Parathyroid adenoma (tissue), 2 donors: ENCODE measurements around the gene CCDC85C.

Experiments
- H2AFZ ChIP-seq: fragments of 300-600 bp; sonication (generic); one replicate; pipeline ENCODE4 v1.7.0; 2017; ENCODE audit warnings: antibody characterized with exemption, mild to moderate bottlenecking
- H3K27ac ChIP-seq: fragments of 300-600 bp; sonication (generic); one replicate; pipeline ENCODE4 v1.7.0; 2017
- H3K27me3 ChIP-seq: fragments of 300-600 bp; sonication (generic); one replicate; pipeline ENCODE4 v1.7.0; 2017; ENCODE audit warnings: low read length; ENCODE audit not compliant: control insufficient read depth, insufficient read depth
- H3K36me3 ChIP-seq: fragments of 300-600 bp; sonication (generic); one replicate; pipeline ENCODE4 v1.7.0; 2017; ENCODE audit warnings: low read length; ENCODE audit not compliant: control insufficient read depth, insufficient read depth
- H3K4me1 ChIP-seq: fragments of 300-600 bp; sonication (generic); one replicate; pipeline ENCODE4 v1.7.0; 2017; ENCODE audit warnings: control low read depth
- H3K4me2 ChIP-seq: fragments of 300-600 bp; sonication (generic); one replicate; pipeline ENCODE4 v1.7.0; 2017; ENCODE audit warnings: low read length
- H3K4me3 ChIP-seq: fragments of 300-600 bp; sonication (generic); one replicate; pipeline ENCODE4 v1.7.0; 2017; ENCODE audit warnings: low read depth, low read length
- H3K79me2 ChIP-seq: fragments of 300-600 bp; sonication (generic); one replicate; pipeline ENCODE4 v1.7.0; 2017; ENCODE audit warnings: control low read depth
- H3K9ac ChIP-seq: fragments of 300-600 bp; sonication (generic); one replicate; pipeline ENCODE4 v1.7.0; 2017; ENCODE audit warnings: mild to moderate bottlenecking
- H3K9me3 ChIP-seq: fragments of 300-600 bp; sonication (generic); one replicate; pipeline ENCODE4 v1.7.0; 2017; ENCODE audit warnings: low read length; ENCODE audit not compliant: control insufficient read depth
- TF ChIP-seq, protein P1 (sequence below): fragments of 300-600 bp; sonication (generic); IDR thresholded peaks from one replicate; pipeline ENCODE4 v1.7.0; 2017; ENCODE audit warnings: antibody characterized with exemption, mild to moderate bottlenecking
- donor health status: primary hyperparathyroidism.

CCDC85C gene

GRCh38 chr14:99521176-99522024 lies 82.6 kb downstream of the CCDC85C start:
- no peak overlapping the region for H2AFZ ChIP-seq

GRCh38 chr14:99520571-99521081 lies 83.4 kb downstream of the CCDC85C start:
- TF ChIP-seq, protein P1, sequence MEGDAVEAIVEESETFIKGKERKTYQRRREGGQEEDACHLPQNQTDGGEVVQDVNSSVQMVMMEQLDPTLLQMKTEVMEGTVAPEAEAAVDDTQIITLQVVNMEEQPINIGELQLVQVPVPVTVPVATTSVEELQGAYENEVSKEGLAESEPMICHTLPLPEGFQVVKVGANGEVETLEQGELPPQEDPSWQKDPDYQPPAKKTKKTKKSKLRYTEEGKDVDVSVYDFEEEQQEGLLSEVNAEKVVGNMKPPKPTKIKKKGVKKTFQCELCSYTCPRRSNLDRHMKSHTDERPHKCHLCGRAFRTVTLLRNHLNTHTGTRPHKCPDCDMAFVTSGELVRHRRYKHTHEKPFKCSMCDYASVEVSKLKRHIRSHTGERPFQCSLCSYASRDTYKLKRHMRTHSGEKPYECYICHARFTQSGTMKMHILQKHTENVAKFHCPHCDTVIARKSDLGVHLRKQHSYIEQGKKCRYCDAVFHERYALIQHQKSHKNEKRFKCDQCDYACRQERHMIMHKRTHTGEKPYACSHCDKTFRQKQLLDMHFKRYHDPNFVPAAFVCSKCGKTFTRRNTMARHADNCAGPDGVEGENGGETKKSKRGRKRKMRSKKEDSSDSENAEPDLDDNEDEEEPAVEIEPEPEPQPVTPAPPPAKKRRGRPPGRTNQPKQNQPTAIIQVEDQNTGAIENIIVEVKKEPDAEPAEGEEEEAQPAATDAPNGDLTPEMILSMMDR = no peak
- Histone ChIP-seq H3K4me1 (peaks cover 3% of the 10 kb centered on the region), H3K4me3 (no peak overlapping the region), H3K36me3 (no peaks in the 10 kb centered on the region), H3K79me2 (peaks cover 12% of the 10 kb centered on the region), H3K9ac (no peak overlapping the region), H3K27ac (no peak overlapping the region), H3K9me3 (no peaks in the 10 kb centered on the region), H3K27me3 (no peaks in the 10 kb centered on the region), H2AFZ (no peak overlapping the region), H3K4me2 (no peak overlapping the region)

More at GRCh38 chr14:99521176-99522024, 82.6 kb downstream of the CCDC85C start:
- Histone ChIP-seq H3K9ac (no peak overlapping the region), H3K36me3 (no peaks in the 10 kb centered on the region), H3K4me3 (no peak overlapping the region), H3K4me1 (peaks cover 3% of the 10 kb centered on the region), H3K27me3 (no peaks in the 10 kb centered on the region), H3K27ac (no peak overlapping the region), H3K4me2 (no peak overlapping the region), H3K79me2 (peaks cover 14% of the 10 kb centered on the region), H3K9me3 (no peaks in the 10 kb centered on the region)
- TF ChIP-seq, protein P1 = no peak

- no peak overlapping the region for H3K27ac ChIP-seq
- TF ChIP-seq, protein P1 = no peak
- H3K4me2 ChIP-seq = no peak overlapping the region
- no peak overlapping the region for H3K4me3 ChIP-seq
- H3K27me3 ChIP-seq = no peaks in the 10 kb centered on the region
- no peaks in the 10 kb centered on the region for H3K36me3 ChIP-seq
- H3K79me2 ChIP-seq = peaks cover 12% of the 10 kb centered on the region
- H3K4me1 ChIP-seq = peaks cover 3% of the 10 kb centered on the region
- H2AFZ ChIP-seq = no peak overlapping the region
- no peak overlapping the region for H3K9ac ChIP-seq
- H3K9me3 ChIP-seq = no peaks in the 10 kb centered on the region
Measured at GRCh38 chr14:99519931-99520421, 84.0 kb downstream of the CCDC85C start.

DNA sequence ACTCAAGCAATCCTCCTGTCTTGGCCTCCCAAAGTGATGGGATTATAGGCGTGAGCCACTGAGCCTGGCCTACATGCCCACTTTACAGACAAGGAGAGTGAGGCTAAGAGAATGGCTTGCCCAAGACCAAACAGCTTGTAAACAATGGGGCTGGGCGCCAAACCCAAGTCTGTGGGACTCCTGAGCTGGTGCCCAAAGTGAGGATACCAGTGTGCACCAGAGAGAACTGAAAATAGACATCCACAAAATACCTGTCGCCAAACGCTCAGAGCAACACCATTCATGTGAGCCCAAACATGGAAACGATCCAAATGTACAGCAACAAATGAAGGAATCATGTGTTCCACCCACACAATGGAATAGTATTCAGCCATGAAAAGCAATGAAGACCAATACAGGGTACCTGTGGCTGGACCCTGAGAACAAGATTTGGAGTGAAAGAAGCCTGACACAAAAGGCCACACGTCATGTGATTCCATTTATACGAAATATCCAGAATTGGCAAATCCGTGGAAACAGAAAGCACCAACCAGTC lies 84.6 kb downstream of the CCDC85C start:
- H3K27ac ChIP-seq = no peak overlapping the region
- no peak overlapping the region for H2AFZ ChIP-seq
- peaks cover 12% of the 10 kb centered on the region for H3K79me2 ChIP-seq
- no peaks in the 10 kb centered on the region for H3K27me3 ChIP-seq
- no peaks in the 10 kb centered on the region for H3K9me3 ChIP-seq
- no peak overlapping the region for H3K9ac ChIP-seq
- TF ChIP-seq, protein P1 = no peak
- H3K4me2 ChIP-seq = no peak overlapping the region
- no peaks in the 10 kb centered on the region for H3K36me3 ChIP-seq
- no peak overlapping the region for H3K4me3 ChIP-seq
- H3K4me1 ChIP-seq = peaks cover 3% of the 10 kb centered on the region
